CD4-positive, alpha-beta T cell treated with Interleukin-6 at 100 ng/mL for 8 hours (primary cell): ENCODE data around the gene SSB.
"Not testable (repeated sequence)": the region's sequence is repeated elsewhere in the genome, so short reads cannot be mapped to it uniquely, and the experiment has no call there.

ENCODE experiments used
- DNase-seq: peaks from one replicate; pipeline ENCODE4 v3.0.0-alpha.2; 2020; ENCODE audit warnings: mixed read lengths, low spot score

SSB gene

DNA sequence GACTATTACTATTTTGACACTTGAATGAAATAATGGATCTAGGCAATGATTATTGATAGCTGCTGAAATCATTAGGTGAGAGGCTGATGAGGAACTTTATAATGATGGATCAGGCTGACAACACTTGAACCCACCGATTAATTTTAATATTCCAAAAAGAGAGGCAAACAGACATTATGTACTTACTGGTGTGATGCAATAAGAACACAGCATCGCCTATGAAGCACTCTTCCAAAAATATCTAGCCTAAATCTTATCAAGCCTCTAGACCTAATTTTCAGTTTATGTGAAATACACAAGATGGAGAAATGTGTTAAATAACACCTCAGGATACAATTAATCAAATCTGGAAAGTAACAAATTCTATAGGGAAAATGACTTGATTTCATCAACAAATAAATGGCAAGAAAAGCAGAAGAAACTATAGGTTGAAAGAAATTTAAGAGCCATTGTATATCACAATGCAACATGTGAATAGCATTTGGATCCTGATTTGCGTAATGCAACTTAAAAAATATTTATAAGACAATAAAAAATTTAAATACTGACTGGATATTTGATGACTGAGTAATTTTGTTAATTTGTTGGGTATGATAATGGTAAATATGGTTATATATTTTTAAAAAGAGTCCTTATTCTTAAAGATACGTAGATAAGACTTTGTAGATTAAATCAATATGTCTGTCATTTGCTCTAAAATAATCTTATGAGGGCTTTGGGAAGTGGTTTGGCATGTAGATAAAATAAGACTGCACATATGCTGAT is 17.2 kb upstream of the SSB start:
- no peak for DNase-seq

DNA sequence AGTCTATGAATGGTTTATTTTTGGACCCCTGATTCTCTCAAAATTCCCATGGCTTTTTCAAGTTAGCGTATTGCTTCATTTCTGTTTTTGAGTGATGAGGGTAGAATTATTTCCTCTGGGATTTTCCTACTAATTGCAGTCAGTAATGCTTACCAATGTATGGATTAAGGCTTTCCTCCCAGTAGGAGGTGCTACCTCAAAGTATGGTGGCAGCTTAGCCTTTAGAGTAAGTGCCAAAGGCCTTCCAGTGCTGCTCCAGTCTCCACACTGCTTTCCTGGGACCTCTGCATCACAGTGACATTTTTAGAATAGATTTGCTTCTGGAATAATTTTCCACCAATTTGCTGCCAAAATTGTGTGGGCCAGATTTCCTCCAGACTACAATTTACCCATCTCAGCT is 16.2 kb upstream of the SSB start:
- no peak for DNase-seq

DNA sequence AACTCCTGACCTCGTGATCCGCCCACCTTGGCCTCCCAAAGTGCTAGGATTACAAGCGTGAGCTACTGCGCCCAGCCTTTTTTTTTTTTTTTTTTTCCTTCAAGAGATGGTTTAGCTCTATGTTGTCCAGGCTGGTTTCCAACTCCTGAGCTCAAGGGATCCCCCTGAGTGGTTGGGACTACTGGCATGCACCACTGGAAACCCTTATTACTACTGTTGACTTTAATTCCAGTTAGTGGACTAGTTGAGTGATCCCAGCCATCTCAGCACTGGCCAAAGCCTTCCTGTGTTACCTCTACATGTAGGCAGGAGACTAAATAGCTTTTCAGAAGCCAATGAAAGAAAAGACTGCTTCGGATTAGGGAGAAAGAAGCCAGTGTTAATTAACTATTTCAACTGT is 8.1 kb upstream of the SSB start:
- DNase-seq: no peak

GRCh38 chr2:169795181-169795580 is 3.5 kb upstream of the SSB start:
- no peak for DNase-seq

DNA sequence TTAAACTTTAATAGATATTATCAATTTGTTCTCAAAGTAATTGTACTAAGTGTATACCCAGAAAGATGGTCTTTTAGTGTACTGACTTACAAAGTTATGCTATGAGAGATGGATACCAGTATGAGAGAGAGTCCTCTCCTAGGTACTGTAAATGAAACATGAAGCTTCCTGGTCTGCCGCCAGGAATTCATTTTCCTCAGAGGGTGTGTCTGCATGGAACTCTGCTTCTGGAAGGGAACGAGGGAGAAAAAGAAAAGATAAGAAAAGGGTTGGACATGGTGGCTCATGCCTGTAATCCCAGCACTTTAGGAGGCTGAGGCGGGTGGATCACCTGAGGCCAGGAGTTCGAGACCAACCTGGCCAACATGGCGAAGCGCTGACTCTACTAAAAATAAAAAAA is 2.2 kb upstream of the SSB start:
- DNase-seq: no peak

GRCh38 chr2:169797601-169798000 is 1.1 kb upstream of the SSB start:
- DNase-seq: no peak

DNA sequence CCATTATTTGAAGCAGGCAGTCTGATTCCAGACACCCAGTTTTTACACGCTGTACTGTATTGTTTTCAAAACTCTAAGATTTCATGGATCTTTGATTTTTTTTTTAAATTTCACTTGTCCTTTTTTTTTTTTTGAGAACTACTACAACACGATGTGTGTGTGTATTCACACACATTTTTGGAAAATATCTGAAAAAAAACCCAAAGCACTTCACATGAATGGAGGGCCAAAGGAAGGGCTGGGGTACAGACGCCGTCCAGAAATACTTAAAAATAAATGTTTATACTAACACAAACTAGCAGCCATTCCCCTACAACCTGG is 314 bp upstream of the SSB start:
- no peak for DNase-seq

GRCh38 chr2:169803480-169803879 is 4.8 kb downstream of the SSB start:
- DNase-seq: no peak

DNA sequence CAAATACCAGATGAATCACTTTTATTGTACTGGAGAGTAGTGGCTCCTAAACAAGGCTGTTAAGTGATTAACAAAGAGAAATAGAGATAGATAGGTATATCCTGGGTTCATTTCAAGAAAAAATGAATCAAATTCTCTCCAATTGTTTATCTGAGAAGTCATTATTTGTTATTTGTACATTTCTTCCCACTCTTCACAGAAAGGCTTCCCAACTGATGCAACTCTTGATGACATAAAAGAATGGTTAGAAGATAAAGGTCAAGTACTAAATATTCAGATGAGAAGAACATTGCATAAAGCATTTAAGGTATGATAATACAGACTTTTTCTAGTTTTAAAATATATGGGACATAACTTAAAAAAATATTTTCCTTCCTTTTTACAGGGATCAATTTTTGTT is 7.9 kb downstream of the SSB start:
- no peak for DNase-seq

DNA sequence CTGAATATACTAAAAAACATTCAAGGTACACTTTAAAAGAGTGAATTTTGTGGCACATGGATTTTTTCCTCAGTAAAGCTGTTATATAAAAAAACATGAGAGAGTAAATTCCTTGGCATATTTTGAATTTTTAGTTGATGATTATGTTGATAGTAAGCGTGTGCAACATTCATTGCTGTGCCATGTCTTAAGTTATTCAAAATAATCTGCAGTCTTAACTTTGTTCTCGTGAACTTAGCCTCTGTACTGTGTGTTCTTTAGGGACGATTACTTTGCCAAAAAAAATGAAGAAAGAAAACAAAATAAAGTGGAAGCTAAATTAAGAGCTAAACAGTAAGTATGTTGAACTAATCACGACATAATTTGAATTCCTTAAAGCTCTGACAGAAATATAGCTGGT is 9.6 kb downstream of the SSB start:
- no peak for DNase-seq

DNA sequence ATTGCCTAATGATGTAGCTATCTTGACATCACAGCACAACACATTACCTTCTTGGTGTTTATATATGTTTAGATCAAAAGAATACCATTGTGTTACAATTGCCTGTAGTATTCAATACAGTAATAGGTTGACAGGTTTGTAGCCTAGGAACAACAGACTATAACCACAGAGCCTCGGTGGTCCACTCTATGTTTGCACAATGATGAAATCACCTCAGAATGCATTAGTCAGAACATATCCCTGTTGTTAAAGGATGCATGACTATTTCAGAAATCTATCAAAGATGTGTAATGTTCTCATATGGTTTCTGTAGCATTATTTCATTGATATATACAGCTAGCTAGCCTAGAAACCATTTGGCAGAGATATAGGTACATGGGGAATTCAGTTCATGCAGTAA is 17.2 kb downstream of the SSB start:
- DNase-seq: no peak

GRCh38 chr2:169816961-169817360 is 18.3 kb downstream of the SSB start:
- not testable (repeated sequence) for DNase-seq

DNA sequence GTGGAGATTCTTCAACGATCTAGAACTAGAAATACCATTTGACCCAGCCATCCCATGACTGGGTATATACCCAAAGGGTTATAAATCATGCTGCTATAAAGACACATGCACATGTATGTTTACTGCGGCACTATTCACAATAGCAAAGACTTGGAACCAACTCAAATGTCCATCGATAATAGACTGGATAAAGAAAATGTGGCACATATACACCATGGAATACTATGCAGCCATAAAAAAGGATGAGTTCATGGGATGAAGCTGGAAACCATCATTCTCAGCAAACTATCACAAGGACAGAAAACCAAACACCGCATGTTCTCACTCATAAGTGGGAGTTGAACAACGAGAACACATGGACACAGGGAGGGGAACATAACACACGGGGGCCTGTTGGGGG is 18.7 kb downstream of the SSB start:
- not testable (repeated sequence) for DNase-seq

DNA sequence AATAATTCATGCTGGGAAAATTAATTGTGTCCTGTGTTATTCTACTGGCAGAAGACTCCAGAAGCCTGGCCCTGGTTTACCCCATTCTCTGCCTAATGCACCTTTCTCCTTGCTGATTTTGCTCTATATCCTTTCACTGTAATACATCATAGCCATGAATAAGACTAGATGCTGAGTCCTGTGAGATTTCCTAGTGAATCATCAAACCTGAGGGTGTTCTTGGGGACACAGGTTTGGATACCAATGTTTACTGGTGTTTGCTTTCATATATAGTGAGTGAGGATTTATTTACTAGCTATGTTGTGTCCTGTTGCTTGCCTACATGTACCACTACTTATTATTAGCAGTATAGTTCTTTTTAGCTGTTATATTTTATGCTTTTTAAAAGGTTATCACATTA is 19.6 kb downstream of the SSB start:
- no peak for DNase-seq

DNA sequence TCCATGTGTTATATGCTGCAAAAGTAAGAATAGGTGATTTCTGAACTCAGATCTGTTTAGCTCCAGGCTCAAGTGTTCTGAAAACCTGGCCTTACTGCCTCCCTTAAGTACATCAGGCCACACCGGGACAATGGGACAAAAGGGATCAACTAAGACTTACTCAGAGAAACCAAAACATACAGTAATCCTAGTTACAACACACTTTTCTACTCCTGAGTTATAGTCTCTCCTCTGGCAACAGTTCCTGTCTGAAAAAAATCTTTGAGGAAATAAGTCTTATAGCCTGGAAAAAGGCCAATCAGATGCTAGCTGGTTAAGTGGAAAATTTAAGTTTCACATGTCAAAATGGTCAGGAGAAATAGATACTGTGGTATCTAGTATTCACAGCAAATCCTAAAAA is 20.4 kb downstream of the SSB start:
- no peak for DNase-seq

DNA sequence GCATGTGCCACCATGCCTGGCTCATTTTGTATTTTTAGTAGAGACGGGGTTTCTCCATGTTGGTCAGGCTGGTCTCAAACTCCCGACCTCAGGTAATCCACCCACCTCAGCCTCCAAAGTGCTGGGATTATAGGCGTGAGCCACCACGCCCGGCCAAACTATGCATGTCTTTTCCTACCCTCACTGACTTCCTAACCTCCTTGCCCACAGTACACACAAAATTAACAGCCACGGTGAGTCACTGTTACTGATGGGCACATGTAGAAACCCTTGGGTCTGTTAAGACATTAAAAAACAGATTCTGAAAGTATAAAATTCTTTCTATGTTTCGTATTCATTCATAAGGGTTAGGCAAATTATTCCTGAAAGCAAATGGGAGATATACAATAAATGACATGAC is 21.4 kb downstream of the SSB start:
- DNase-seq: not testable (repeated sequence)

DNA sequence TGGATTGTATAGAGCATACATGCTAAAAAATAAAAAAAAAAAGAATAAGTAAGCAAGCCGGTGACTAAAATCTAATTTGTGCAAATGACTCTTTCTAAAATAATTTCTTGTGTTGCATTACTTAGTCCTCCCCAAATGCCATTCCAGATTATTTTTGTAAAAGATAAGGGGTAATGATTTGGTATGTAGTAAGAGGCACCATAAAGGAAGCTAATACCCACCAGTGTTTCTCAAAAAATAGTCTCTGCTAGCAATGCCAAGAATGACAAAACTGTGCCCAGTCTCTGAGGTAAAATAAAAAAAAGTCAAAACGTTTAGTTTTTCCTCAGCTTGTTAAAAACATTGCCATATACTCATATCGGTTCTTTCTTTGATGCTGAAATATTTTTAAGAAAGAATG is 23.4 kb downstream of the SSB start:
- DNase-seq: no peak

DNA sequence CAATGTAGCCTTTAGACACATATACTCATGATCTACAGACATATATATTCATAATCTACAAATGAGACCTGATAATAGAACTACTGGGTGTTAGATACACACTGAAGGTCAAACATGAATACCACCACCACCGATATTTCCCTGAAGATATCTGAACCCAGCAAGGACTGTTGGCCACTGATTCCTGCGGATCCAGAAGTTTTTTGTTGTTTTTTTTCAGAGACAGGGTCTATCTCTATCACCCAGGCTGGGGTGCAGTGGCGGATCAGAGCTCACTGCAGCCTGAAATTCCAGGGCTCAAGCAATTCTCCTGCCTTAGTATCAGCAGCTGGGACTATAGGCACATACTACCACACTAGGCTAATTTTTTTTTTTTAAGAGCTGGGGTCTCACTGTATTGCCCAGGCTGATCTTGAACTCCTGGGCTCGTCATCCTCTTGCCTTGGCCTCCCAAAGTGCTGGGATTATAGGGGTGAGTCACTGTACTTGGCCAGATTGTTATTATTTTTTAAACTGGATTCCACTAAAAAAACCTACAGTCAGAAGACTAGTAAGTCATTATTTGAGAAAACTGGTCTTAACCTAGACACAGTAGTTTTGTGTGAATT is 24.2 kb downstream of the SSB start:
- no peak for DNase-seq

DNA sequence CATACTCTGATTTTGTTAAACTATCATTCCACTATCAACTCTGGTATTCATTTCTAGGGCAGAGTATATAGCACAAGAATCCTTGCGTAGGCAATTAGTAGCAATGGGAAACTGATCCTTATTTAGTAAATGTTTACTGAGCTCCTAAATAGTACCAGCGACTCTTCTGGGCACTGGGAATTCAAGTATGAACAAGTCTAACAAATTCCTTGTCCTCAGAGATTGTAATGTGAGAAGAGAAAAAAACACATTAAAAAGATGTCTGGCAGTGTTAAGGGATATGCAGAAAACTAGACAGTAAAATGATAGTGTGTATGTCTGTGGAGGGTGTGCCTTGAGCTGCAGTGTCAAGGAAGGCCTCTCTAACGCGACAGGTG is 25.3 kb downstream of the SSB start:
- DNase-seq: no peak

DNA sequence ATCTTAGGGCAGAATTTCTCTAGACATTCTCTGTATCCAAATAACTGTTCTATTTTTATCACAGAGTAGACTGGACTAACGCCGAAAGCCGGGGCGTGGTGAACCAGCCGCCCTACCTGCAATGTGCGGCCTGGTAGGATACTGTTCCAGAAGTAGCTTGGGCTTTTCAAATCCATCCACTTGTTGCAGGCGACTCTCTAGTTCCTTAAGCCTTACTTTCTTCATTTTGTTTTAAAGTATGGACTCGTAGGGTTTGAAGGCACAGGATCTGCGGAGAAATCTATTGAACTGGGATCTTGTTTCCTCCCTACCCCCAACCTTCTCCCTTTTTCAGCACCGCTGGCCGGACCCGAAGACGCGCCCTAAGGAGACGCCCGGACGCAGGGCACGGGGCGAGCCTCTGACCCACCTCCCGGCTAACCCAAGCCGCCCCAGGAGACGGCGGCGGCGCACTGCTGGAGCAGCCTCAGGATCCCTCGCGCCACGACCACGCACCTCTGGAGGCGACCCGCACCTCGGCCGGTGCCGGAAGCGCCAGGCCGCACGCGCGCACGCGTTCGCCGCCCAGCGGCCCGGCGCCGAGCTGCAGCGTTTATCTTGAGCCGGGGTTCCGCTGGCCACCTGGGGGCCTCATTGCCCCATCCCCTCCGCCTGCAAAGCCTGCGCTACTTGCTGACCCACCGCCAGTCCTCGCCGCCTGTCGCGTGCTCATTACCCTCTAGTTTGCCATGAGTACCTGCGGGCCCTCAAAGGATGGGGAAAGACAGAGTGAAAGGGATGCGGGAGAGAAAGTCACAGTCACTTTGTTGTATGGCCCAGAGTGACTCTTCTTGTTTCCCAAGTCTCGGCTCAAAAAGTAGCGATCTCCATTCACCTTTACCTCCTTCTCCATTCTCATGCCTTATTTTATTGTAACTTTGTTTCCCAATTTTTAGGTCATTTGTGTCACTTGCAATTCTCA is 26.0 kb downstream of the SSB start, which contains the start of gene METTL5:
TSS of gene METTL5 (minus strand) at position 533 of the 961 bp plus-strand sequence. CDS start at position 225, 308 bp downstream.
- DNase-seq: peak; percentile 64

DNA sequence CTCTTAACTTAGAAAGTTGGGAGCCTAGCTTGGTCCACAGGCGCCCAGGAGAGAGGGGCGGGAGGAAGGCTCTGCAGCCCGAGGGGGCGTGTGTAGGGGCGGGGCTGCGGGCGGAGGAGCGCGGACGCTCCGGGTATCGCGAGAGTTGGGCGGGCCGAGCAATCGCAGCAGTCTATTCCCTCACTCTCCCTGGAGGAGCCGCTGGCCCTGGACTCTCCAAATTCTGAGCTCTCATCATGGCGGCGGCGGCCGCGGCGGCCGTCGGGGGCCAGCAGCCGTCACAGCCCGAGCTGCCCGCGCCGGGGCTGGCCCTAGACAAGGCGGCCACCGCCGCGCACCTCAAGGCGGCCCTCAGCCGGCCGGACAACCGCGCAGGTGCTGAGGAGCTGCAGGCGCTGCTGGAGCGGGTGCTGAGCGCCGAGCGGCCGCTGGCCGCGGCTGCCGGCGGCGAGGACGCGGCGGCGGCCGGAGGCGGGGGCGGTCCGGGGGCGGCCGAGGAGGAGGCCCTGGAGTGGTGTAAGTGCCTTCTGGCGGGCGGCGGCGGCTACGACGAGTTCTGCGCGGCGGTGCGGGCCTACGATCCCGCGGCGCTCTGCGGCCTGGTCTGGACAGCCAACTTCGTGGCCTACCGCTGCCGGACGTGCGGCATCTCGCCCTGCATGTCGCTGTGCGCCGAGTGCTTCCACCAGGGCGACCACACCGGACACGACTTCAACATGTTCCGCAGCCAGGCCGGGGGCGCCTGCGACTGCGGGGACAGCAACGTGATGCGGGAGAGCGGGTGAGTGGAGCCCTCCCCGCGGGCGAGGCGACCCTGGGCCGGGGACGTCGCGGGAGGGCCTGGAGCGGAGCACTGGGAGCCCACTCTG is 28.8 kb downstream of the SSB start, which contains the start of gene UBR3:
TSS of gene UBR3 (plus strand) at position 183 of the 869 bp plus-strand sequence. CDS start at position 237, 54 bp downstream.
- DNase-seq: peak; percentile 88
